ENCODE measurements around the gene DCTN3.

- TF ChIP-seq CTCF (IDR thresholded peaks at IDR 0.05), result no peak
- no peak for TF ChIP-seq POLR2A (IDR thresholded peaks at IDR 0.05)
These were observed 20.7 kb downstream of the DCTN3 start for GRCh38 chr9:34599546-34599945.

All from body of pancreas (tissue), 4 donors.